GM19324 (cell line): ENCODE measurements around the gene NEUROG1.
A peak's percentile ranks its signal among the peaks of the same experiment; 100 is the strongest.

Source experiments
- ATAC-seq: cut with Tn5 transposase; IDR thresholded peaks from one replicate; pipeline ENCODE4 v1.9.1; 2021; ENCODE audit warnings: mild to moderate bottlenecking, moderate library complexity; ENCODE audit not compliant: unreplicated experiment, low FRiP score

NEUROG1 gene

GRCh38 chr5:135565266-135565665 lies 29.5 kb upstream of the NEUROG1 start:
- ATAC-seq = no peak

- no peak for ATAC-seq
Measured at GRCh38 chr5:135564331-135564730, 28.6 kb upstream of the NEUROG1 start.

- ATAC-seq = no peak
Measured at GRCh38 chr5:135561266-135561665, 25.5 kb upstream of the NEUROG1 start.

GRCh38 chr5:135560858-135561257 lies 25.1 kb upstream of the NEUROG1 start:
- ATAC-seq = peak; percentile 70

GRCh38 chr5:135559354-135559753 lies 23.6 kb upstream of the NEUROG1 start:
- ATAC-seq = no peak

GRCh38 chr5:135557076-135557838 lies 21.5 kb upstream of the NEUROG1 start:
- no peak for ATAC-seq

- no peak for ATAC-seq
Measured at GRCh38 chr5:135556620-135557019, 20.9 kb upstream of the NEUROG1 start.

GRCh38 chr5:135555530-135555929 lies 19.8 kb upstream of the NEUROG1 start:
- ATAC-seq = no peak

- ATAC-seq = no peak
Measured at GRCh38 chr5:135553688-135554462, 18.1 kb upstream of the NEUROG1 start.

- no peak for ATAC-seq
Measured at GRCh38 chr5:135551593-135552447, 16.1 kb upstream of the NEUROG1 start.

- no peak for ATAC-seq
Measured at GRCh38 chr5:135549413-135549812, 13.6 kb upstream of the NEUROG1 start.

- ATAC-seq = no peak
Measured at GRCh38 chr5:135547590-135548254, 12.0 kb upstream of the NEUROG1 start.

- no peak for ATAC-seq
Measured at GRCh38 chr5:135546912-135547311, 11.1 kb upstream of the NEUROG1 start.

- no peak for ATAC-seq
Measured at GRCh38 chr5:135546101-135546500, 10.3 kb upstream of the NEUROG1 start.

GRCh38 chr5:135545099-135545498 lies 9.3 kb upstream of the NEUROG1 start:
- no peak for ATAC-seq

- ATAC-seq = no peak
Measured at GRCh38 chr5:135543485-135544304, 7.9 kb upstream of the NEUROG1 start.

- ATAC-seq = no peak
Measured at GRCh38 chr5:135543001-135543484, 7.3 kb upstream of the NEUROG1 start.

- ATAC-seq = no peak
Measured at GRCh38 chr5:135541807-135542502, 6.2 kb upstream of the NEUROG1 start.
